SK-N-DZ (cell line): ENCODE results near the gene NXPH1. TPM values are rescaled to one million over a fixed set of nuclear protein-coding genes. Genes with fewer than 3 reads are reported as not detected.

Experiments used
- DNase-seq: peaks from one replicate; pipeline ENCODE4 v3.0.0-alpha.2; 2015; ENCODE audit warnings: low spot score
- polyA plus RNA-seq, 2 experiments: library from polyadenylated mRNA; depleted of rRNA; stranded (reverse); fragments of >200 nt; gene quantifications; 2 replicates each; pipeline ENCODE4 v1.2.3, GENCODE V29; 2014

Gene NXPH1
- polyA plus RNA-seq (2014; cell fraction: cytosol; rRNA removed): 10.4 and 15.8 TPM in 2 replicates
- 6.5 and 7.9 TPM in 2 replicates for polyA plus RNA-seq (2014; cell fraction: nucleus; rRNA removed)

DNA sequence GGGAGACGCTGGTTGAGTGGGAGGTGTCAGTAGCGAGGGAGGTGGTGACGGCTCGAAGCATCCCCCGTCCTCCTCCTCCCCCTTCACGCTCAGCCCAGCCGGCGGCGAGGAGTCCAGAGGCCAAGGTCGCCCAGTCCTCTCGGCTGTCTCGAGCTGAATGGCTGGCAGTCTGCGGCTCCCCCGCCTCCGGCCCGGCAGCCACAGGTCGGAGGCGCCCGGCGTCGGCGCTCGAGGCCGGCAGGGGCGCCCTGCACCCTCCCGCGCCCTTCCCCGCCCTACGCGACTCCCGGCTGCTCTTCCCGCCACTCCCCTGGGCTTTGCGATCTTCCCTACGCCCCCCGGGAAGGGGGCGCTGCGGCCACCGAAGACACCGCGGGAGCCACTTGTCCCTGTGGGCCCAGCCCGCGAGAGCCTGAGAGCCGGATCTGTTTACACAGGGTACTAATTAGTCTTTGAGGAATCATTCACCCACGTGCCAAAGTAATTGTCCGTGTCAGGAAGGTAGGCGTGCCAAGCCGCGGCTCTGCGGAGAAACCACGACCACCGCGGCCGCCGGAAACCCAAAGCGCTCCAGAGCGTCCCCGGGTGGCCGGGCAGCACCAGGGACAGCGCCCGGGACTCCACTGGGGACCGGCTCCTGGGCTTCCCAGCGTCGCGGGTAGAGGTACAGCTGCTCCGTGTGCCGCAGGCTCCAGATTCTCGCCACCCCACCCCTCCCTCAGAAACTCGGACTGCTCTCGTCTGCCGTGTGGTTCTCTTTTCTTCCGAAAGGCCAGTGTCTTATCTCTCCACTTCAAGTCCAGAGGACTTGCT lies at the start of gene NXPH1:
Gene NXPH1 (plus strand): TSS at position 133 of the 813 bp plus-strand sequence.
- peak; percentile 84 for DNase-seq

DNA sequence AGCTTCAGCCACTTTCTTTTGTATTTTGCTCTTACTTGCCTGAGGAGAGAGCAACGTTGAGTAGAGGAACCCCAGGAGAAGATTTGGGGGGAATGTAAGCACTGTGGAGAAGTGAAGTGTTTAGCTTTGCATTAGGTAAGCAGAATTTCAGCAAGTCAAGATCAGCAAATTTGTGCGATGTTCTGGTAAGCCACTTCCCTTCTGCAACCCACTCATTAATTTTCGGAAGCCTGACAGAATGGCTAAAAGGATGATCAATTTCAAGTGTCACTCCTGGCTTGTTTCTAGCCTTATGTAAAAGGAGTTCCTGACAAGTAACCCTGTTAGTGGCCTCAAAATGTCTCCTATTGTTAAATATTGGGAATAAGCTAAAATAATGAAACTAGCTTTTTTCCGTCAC lies 48.5 kb upstream of the NXPH1 start:
- DNase-seq: no peak

DNA sequence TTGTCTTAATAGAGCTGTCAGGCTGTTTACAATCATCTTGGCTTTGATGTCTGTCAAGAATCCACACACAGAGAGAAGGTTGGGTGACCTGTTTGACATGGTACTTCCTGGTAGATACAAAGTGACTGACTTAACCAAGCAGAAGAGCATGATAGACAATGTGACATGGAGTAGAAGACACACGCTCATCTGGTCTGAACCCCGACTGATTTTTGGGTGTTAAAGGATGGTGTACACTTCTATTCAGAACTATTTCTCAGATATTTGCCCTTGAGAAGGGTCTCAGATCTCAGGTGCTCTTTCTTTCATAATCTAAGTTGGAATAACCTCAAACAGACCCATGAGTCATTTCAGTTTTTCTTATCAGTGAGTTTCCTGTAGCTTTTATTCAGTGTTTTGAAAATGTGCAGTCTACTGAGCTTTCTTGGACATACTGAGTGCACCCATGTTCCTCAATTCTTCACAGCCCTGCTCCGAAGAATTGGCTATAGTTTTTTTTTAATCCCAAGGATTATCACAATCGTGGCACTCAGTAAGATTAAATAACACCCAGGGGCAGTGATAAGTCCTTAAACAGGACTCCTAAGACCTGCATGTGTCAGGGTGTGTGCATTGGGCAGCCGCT lies 46.4 kb upstream of the NXPH1 start:
- DNase-seq: no peak

DNA sequence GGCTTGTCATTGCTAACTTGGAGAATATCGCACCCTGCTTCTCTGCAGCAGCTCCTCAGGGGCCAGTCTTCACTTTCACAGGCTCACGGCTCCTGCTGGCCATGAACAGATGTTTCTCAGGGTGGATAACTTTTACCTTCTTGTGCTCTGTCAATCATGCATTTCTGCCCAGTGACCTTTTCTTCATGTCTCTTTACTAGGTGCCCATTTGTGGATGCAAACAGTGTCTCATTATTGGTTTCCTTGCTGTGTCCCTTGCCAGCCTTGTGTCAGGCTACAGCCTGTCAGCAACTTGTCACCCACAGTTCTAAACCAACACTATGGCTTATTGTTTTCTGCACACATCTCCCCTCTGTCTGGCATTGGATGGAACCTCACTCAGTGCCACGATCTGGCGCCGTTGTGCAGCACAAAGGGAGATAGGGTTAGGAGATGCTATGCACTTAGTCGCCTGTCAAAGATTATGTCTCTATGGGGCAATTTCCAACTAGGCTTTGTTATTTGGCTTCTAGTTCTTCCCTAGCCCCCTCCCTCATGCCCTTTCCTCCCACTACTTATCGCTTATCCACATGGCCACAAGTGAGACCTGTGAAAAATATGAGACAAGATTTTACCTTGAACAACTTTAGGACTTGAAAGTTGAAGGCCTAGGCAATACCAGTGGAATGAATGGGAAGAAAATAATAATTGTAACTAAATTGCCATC lies 45.7 kb upstream of the NXPH1 start:
- no peak for DNase-seq

DNA sequence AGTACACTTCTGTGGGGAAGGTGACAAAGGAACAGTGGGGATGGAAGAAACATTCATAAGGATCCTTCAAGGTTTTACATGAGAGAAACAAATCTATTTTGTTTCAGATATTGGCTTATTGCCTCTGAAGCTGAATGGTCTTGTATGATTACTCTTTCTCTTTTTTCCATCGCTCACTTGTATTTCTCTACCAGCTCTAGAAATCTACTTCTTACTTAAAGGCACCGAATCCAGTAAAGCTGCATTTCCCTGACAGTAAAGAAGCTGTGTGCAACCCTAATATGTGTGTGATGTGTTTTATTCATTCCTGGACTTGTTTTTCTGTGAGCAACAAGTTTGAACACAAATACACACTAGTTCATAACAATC lies 45.2 kb upstream of the NXPH1 start:
- no peak for DNase-seq

DNA sequence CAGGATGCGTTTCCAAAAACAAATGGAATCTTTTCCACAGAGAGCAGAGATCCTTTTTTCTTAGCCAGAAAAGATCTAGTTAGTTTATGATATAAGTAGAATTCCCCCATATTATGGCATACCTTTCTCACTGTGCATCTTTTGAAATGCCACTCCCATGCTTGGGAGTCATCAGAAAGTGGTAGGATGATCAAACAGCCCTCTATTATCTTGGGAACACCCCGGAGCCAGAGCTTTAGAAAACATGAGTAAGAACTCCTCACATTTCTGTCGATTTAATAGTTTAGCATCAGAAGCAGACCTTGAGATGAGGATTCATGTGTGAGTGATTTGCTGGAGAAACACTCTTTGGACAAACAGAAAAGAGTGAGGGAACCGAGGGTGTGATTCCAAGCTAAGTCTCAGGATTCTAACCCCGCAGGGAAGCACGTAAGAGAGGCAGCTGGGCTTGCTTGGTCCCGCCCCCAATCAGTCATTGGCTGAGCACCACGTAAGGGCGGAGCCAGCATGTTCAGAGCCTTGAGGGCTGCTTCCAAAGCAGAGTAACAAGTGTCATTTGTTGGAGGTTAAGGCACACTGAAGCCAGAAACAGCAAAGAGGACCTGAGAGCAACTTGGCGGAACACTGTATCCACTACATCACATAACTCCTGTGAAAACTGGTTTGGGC lies 43.7 kb upstream of the NXPH1 start:
- DNase-seq: peak; percentile 57

DNA sequence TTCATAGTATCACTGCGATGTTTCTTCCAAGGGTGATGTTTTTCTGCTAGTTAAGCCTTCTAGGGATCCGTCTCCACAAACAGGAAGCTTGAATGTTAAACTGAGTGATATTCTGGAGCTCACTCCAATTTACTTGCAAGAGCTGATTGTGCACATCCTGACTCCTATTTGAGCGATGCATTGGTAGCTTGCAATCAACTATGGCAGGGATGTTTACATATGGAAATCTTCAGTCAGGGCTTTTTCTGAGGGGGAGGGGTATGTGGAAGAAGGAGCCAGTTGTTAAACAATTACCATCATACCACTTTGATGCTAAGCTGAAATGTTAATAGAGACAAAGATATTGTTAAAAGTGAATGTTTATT lies 43.2 kb upstream of the NXPH1 start:
- DNase-seq: no peak

DNA sequence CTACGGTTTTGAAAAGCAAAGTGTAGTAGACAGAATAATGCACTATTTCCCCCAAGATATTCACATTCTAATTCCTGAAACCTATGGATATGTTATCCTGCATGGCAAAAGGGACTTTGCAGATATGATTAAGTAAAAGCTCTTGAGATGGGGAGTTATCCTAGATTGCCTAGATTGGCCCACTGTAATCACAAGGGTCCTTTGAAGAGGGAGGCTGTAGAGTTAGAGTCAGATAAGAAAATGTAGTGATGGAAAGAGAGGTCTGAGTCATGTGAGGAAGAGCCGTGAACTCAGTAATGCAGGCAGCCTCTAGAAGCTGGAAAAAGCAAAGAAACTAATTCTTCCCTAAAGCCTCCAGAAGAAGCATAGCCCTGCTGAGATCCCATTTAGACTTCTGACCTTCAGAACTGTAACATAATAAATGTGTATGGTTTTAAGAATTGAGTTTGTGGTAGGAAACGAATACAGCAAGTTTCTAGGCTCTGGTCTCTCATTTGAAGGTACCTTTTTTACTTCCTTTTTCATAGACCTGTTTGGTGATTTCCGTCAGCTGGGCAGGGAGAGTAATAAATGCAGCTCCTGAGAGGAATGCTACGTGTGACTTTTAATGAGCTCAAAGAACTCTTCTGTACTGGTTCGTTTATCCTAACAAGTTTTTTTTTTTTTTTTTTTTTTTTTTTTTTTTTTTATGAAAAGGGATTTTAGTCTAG lies 41.9 kb upstream of the NXPH1 start:
- DNase-seq: no peak

DNA sequence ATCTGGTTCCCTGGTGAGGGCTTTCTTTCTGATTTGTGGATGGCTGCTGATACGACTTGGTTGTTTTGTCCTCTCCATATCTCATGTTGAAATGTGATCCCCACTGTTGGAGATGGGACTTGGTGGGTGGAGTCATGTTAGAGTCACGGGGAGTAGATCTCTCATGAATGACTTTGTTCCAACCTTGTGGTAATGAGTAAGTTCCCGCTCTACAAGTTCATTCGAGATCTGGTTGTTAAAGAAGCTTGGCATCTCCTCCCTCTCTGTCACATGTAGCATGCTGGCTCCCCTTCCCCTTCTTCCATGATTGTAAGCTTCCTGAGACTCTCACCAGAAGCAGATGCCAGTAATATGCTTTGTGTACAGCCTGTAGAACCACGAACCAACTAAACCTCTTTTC lies 37.1 kb upstream of the NXPH1 start:
- DNase-seq: no peak

DNA sequence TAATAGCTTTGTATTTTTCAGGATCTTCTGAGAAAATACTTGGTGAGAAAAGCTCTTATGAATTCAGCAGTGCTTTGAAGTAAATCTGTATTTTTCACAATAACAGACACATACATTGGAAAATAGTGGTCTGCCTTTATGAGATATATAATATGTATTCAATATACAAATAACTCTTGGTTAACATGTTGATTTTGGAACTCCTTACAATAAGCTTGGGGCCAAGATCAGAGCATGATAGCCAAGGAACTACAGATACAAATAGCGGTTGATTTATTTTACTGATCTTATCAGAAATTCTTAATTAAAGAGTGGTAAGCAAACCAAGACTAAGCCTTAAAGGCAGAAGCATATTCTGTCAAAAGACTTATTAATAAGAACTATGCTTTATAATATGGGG lies 24.5 kb upstream of the NXPH1 start:
- DNase-seq: no peak

DNA sequence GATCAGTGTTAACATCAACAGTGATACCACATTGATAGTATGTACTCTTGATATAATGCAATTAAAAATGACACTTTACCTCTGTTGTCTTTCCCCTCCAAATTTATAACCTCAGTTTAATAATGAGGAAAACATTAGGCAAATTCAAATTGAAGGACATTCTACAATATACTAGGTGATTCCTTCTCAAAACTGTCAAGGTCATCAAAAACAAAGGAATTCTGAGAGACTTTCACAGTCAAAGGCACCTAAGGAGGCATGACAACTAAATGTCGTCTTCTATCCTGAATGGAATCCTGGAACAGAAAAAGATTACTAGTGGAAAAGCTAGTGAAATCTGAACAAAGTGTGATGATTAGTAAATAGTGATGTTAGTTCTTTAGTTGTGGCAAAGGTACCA lies 22.3 kb upstream of the NXPH1 start:
- no peak for DNase-seq

DNA sequence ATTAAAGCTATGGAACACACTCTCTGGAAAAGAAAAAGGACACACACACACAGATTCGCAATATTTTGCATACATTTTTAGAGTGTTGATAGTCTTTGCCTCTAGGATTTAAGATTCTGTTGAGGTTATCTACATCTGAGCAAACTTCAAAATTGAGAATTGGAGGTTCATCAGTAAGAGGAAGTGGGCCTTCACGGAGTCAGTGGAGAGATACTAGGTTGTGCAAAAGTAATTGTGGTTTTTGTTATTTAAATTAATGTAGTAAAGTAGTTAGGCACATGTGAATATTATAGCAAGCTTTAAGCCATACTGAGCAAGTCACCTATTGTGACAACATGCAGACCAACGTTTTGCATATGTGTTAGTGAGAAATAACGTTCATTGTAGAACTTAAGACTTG lies 19.8 kb upstream of the NXPH1 start:
- DNase-seq: no peak

DNA sequence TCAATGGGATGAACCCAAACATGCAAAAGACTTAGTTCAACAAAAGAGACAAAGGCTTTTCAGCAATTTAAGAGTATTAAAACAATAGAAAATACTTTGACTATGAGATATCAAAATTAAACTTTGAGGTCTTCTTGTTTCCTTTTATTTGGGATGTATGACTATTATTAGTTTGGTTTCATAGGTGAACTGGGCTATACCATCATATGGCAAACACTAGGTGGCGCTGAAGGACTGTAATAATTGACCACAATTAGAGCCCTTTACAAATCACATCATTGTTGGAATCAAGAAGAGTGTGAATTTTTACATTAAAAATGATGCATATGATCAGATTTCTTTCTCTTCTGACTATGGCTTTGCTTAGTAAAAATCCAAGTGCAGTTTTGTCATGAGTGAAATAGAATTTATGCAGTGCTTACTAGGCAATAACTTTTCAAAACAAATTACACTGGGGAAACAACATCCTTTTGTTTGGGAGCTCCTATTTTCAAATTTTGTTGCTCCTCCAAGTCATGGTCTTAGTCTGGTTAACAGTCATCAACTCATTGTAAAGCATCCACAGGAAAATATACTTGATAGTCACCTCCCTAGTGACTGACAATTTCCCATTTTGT lies 14.7 kb upstream of the NXPH1 start:
- DNase-seq: peak; percentile 76

DNA sequence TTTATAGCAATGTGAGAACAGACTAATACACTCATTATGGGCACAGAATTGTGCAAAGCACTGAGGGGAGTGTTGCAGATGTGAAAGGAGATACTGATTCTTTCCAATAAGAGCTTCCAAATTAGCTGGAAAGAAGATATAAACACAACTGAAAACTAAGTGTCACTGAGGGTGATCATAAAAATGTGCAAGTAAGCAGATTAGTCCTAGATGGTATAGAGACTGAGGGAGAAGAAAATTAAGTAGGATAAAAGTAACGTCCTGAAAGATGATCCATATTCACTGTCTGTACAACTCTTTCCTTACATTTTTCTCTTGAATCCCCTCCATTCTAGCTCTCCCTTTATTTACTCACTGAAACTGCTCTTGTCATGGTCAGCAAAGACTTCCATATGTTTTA lies 11.2 kb upstream of the NXPH1 start:
- no peak for DNase-seq

DNA sequence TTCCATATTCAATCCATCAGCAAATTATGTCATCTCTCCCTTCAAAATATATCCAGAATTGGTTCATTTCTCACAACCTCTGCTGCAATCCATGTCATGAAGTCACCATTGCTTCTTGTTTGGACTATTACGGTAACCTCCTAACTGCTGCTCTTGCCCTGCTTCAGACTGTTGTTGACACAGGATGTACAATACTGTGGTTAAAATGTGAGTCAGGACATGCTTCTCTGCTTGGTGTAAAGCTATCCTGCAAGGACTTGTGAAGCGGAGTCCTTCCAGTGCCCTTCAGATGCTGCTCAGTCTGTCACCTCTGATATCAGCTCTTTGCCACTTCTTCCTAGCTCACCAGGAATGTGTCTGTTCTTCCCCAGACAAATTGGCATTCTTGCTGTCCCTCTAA lies 10.4 kb upstream of the NXPH1 start:
- no peak for DNase-seq

DNA sequence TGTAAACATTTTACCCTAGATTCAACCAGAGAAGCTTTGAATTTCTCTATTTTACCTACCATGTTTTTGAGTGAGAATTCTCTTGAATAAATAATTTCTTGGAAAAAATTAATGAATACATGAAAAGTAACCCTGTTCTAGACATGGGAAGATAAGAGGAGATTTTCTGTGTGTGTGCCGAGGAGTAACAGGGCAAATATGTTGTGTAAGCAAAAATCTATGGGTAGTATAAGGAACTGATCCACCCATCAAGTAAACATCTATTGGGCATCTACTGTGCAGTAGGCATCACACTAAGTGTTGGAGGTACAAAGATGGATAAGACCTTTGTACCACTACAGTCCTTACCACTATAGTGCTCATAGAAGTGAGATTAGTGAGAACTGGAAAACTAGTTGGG lies 8.2 kb upstream of the NXPH1 start:
- no peak for DNase-seq

DNA sequence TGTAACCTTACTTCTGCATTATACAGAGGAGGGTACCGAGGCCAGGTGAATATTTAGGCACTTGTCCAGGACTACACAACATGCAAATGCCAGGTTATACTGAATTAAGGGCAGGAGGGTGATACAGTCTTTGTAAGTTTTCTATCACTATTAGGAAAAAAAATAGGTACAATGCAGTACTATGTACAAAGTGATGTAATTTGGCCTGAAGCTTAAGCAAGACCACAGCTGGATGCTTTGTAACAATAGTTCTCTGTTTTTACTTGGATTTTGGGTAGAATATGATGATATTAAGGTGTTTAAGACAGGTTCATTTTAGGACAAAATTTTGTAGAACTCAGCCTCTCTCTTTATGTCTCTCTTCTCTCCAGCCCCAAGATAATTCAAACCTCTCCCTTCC lies 2.8 kb upstream of the NXPH1 start:
- no peak for DNase-seq

DNA sequence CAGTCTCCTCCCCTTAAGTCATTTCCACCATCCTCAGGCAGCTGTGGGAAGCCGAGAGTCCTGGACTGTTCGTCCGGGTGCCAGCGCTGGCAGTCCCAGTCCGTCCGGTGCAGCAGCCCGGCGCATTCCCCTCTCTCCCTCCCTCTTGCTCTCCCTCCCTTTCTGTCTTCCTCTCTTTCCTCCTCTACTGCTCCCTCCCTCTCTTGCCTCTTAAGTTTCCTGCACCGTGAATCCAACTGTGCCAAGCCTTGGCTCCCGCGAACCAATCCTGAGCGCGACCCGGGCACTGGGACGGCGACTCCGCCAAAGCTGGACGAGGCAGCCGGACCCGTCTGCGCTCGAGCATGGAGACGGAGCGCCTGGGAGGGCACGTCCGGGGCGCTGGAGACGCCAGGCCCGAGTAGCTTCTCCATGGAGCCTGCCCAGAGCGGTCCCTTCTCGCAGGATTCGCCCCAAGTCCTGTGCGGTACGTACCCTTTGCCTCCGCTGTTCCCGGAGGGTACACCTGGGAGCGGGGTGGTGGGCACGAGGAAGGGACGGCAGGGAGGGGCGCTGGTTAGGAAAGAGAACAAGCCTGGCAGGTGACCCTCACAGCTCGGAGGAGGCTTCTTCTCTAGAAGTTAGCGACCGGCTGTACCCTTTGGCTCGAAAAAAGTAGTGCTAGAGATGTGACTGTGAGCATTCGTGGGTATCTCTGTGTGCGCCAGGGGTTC lies 1.0 kb downstream of the NXPH1 start:
- DNase-seq: peak; percentile 72

DNA sequence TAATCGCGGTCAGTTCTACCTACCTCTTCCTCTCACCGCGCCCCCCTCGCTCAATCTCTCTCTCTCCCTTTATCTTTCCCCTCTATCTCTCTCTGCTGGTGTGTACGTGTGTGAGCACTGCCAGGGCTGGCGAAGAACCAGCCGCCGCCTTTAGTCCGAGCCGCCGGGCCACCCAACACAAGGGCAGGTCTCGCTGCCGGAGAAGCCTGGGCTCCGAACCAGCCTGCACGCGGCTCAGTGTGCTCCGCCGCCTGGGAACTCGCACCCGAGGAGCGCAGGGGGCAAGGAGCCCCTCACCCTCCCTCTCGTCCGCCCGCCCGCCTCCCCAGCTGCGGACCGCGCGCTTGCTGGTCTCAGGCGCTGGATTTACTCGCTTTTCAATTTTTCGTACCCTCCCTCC lies 1.7 kb downstream of the NXPH1 start:
- no peak for DNase-seq
